ENCODE data around the gene ZNF557.

The ZNF557 gene

DNA sequence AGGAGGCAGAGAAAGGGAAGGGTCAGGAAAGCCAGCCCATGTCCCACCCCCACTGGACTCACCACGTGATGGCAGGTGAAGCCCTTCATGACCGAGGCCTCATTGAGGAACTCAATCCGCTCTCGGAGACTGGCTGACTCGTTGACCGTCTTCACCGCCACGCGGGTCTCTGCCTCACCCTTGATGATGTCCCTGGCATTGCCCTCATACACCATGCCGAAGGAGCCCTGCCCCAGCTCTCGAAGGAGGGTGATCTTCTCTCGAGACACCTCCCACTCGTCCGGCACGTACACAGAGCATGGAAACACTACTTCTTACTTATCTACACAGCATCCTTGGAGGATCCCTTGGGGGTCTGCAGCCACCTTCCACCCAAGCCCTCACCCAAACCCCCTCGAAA is 55.7 kb downstream of the ZNF557 start:
- no peak for DNase-seq (ENCODE audit: low read depth)

DNA sequence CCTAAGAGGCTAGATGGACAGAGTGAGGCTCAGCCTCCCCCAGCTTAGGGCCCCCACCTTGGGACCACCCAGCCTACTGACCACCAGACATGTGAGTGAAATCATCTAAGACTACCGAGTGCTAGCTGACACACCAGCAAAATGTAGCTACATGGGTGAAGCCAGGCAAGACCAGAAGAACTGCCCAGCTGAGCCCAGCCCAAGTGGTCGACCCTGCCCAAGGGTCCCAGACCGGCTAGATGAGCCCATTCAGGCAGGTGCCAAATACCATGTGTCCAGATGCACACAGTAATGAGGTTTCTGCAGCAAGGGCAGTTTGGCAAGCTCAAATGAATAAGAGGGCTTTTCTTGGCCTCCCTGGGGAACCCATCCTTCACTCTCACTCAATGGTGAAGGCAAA is 56.6 kb downstream of the ZNF557 start:
- no peak for DNase-seq (ENCODE audit: low read depth)

DNA sequence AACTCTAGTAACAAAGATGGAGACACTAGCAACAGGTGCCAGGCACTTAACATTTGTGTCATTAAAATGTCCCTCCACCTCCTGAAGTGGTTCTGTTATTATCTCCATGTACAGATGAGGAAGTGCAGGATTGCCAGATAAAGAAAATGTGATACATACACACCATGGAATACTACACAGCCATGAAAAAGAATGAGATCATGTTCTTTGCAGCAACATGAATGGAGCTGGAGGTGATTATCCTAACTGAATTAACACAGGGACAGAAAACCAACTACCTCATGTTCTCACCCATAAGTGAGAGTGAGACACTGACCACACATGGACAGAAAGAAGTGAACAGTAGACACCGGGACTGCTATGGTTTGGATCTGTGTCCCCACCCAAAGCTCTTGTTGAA is 60.5 kb downstream of the ZNF557 start:
- DNase-seq (ENCODE audit: low read depth) = no peak

DNA sequence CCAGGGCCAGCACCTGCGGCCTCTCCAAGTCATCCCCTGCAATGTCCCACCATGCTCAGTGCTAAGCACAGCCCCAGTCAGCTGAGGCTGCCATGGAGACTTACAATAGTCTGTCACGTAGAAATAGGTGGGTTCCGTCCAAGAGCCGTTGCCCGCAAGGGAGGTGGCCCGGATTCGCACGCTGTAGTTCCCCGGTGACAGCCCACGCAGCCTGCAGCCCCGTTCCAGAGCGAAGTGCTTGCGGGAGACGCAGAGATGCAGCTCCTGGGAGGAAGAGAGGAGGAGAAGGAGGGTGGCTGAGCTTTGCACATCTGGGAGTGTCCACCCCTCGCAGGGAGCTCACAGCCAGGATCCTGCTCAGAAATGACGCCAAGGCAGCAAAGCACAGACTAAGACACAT is 62.6 kb downstream of the ZNF557 start:
- DNase-seq (ENCODE audit: low read depth) = no peak

DNA sequence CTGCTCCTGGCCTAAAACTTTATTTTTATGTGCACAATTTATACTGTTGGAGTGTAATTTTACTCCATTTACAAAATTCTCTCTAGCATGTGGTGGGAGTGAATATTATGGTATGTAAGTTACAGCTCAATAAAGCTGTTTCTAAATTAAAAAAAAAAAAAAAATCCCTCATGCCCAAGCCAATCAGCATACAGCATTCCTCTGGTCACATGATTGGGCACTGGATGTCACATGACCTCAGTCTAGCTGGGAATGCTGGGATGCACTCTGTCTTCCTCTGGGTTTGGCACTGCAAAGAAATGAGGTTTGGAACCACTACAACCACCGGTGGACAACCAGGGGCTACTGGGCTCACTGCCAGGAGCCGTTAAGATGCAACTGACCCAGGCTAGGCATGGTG is 67.6 kb downstream of the ZNF557 start:
- no peak for DNase-seq (ENCODE audit: low read depth)
